HG02885 (cell line): ENCODE results near the gene CAB39L.
"Not testable (repeated sequence)": the region's sequence is repeated elsewhere in the genome, so short reads cannot be mapped to it uniquely, and the experiment has no call there.

ENCODE experiments used
- ATAC-seq: cut with Tn5 transposase; IDR thresholded peaks from one replicate; pipeline ENCODE4 v1.9.1; 2021; ENCODE audit warnings: mild to moderate bottlenecking; ENCODE audit not compliant: unreplicated experiment, poor library complexity

CAB39L gene

DNA sequence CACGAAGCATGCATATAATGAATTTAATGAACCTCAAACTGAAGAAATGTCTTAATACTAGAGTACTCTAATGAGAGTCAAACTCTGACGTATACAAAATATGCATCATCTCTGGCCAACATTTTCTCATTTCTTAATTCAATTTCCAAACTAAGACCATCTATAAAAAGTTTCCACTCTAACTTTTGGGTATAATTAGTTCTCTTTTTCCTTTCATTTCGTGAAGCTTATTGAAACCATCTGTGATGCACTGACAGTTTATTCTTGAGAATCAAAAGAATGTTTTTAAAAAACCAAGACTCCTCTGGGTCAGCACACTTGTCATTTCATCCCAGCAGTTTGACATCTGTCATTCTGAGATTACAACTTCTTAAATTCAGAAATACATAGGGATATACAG, 90.0 kb downstream of the CAB39L start:
- no peak for ATAC-seq

DNA sequence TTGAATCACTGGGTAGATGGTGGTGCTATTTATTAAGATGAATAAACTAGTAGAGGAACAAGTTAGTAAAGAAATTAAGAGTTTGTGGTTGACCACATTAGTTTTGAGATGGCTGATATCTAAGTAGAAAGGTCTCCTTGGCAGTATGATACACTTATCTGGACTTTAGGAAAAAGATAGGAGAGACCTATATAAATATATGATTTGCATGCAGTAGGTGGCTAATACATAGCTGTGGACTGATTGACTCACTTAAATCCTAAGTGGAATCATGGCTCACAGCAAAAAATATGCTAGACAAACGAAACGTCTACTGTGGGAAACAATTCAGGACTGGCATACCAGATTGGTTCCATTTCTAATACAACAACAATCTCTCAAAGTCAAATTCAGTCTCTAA, 92.0 kb downstream of the CAB39L start:
- no peak for ATAC-seq

DNA sequence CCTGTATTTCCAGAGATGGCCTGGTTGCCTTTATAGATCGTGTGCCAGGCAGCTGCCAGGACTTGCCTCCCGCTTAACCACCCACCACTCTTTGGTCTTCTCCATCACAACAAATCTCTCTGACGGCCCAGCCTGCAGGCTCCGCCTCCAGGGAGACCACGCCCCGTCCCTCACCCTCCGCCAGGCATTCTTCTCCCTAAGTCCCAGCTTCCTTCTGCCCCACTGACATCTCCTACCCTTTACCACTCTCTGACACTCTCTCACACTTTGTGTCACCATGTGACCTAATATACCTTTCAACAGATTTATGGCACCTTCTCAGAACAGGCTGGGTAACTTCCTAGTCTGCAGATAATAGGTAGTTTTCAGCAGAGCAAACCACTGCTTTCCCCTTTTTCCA, 95.1 kb downstream of the CAB39L start:
- ATAC-seq, result no peak

DNA sequence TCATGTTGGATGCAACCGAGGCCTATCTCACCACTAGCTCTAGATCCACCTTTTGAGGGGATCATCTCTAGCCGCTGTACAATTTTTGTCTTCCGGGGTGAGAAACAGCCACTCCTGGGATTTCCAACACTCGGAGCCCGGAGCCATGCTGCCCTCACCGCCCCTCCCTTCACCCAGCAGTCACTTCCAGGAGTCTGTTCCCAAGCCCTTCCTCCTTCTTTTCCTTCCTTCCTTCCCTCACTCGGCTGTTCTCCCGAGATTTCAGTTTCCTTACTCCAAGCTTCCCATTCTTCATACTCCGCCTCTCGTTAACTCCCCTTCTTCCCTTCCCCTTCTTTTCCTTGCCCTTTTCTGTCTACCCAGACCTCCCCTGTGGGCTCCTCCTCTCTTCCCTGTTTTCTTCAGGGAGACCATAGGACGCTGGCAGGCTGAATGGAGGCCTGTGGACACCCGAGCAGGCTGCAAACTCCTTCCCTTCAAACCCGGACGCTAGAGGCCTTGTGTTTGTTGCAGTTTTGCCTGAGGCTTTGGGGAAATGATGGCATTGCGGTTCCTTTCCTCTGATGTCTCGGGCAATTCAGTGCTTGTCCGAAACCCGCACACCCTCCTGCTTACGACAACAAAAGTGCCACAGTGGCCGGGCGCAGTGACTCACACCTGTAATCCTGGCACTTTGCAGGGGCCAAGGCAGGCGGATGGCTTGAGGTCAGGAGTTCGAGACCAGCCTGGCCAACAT, 96.0 kb downstream of the CAB39L start:
- ATAC-seq, result no peak

DNA sequence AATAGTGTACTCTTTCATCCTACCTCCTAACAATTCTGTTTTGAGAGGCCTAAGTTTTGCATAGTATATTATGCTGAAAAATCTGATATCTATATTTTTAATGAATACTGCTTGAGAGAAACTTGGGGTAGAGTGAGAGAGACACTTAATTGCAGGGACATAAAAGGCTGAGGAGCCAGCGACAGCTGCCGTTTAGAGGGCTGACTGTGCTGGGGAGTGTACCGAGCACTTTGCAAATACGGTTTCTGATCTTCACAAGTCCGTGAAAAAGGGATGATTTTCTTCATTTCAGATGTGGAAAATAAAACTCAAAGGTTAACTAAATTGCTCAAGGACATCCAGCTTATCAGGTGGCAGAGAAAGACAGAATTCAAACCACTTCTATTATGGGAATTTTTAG, 97.4 kb downstream of the CAB39L start:
- no peak for ATAC-seq

DNA sequence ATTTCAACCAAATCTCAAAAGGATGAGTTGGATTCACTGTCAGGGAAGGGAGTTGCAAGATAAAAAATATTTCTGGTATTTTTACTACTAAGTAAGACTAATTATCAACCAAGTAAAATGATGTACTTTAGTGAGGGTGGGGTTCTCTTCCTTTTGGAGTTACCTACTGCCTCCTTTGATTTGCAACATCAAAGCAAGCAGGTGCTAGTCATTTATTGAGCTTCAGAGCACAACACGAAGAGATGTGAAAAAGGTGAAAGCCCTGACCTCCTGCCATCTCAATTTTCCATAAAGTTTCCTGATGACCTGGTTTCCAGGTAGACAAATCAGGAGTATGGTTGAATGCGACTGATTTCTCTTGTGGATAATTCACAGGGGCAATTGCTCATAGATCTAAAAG, 100.1 kb downstream of the CAB39L start:
- ATAC-seq, result no peak

DNA sequence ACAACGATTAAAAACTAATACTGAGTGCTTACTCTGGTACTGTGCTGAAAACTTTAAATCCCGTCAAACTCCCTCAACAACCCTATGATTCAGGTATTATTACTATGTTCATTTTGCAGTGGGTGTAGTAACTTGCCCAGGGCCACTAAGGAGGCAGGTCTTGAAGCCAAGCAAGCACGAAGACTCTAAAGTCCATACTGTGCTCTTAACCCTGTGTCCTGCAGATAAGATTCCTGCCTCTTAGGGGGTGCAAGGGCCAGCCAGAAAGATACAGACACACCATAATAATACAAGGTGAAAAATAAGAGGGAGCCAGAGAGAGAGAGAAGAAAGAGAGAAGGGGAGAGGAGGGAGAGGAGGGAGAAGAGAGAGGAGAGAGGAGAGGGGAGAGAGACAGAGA, 100.6 kb downstream of the CAB39L start:
- no peak for ATAC-seq

DNA sequence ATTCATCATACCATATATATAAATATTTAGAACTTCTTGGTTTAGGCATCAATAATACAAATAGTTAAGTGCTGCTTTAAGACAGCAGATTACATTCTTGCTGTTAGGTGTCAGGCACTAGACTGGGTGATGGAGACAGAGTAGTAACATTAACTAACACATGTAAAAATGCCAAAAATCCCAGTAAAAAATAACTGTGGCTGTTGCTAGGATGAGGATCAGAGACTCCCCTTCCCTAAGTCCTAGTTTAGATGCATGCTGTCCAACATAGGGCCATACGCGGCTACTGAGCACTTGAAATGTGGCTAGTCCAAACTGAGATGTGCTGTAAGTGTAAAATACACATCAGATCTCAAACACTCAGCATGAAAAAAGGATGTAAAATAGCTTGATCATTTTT, 101.4 kb downstream of the CAB39L start:
- no peak for ATAC-seq

DNA sequence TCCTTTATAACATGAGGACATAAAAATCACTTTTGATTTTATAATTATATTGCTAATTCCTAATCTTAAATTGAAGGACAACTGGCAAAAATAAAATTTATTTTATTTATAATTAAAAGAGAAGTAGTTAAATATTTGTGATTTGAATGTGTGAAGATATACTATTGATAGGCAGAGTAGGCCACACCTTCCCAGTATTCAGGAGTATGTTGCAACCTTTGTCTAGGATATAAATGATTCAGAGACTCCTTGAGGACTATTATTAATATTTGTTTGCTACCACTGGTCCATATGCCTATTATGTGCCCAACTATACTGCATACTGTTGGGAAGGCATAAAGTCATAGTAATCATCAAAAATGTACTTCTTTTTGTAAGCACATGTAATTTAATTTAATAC, 101.9 kb downstream of the CAB39L start:
- ATAC-seq, result no peak

DNA sequence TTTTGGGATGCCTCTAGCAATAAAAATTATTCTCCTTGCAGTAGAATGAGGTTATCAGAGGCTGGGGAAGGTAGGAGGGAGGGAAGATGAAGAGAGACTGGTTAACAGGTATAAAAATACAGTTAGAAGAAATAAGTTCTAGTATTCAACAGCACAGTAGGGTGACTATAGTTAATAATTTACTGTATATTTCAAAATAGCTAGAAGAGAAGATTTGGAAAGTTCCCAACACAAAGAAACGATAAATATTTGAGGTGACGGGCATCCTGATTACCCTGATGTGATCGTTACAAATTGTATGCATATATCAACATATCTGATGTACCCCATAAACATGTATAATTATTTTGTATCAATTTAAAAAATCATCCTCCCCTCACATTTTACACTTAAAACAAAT, 102.3 kb downstream of the CAB39L start:
- no peak for ATAC-seq

DNA sequence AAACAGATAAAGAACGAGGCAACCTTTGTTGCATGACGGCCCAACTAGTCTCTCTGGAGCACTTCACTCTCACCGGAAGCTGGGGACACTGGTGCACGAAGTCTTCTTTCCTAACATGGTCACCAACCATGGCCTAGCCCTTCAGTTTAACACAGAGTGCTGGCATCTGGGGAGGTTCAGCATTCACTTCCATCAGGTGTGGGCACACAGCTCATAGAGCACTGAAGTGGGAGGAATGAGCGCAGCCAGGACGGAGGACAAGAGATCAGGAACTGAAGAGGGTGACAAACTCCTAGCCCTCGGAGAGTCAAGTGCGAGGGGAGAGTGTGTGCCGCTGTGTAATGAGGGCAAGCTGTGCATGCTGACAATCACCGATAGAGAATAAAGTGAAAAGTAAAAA, 103.7 kb downstream of the CAB39L start:
- ATAC-seq, result no peak

DNA sequence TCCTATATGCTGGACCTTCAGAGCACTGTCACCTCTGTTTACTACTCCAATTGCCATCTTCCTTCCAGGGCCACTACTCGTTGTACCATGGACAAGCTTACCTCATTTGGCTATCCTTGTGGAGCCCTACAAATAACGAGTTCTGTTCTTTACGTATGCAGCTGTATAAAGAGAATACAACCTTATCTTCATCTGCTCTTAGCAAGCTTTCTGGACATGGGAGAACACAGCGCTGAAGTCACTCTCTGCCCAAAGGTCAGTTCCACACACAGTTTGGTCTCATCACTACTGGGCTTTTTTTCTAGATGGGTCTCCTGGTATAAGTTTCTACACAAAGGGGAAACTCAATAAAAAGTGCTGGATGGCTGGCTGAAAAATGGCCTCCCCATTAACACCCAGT, 107.2 kb downstream of the CAB39L start:
- ATAC-seq, result no peak

DNA sequence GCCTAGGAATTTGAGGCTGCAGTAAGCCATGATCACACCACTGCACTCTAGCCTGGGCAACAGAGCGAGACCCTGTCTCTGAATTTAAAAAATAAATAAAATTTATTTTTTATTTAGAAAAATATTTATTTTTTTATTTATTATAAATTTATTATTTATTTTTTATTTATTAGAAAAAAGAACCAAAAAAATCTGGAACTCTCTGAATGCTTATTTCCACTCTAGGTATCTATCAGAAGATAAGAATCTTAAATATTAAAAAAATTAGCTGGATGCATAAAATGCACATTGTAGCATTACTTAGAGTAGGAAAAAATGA, 113.4 kb downstream of the CAB39L start:
- ATAC-seq, result no peak

DNA sequence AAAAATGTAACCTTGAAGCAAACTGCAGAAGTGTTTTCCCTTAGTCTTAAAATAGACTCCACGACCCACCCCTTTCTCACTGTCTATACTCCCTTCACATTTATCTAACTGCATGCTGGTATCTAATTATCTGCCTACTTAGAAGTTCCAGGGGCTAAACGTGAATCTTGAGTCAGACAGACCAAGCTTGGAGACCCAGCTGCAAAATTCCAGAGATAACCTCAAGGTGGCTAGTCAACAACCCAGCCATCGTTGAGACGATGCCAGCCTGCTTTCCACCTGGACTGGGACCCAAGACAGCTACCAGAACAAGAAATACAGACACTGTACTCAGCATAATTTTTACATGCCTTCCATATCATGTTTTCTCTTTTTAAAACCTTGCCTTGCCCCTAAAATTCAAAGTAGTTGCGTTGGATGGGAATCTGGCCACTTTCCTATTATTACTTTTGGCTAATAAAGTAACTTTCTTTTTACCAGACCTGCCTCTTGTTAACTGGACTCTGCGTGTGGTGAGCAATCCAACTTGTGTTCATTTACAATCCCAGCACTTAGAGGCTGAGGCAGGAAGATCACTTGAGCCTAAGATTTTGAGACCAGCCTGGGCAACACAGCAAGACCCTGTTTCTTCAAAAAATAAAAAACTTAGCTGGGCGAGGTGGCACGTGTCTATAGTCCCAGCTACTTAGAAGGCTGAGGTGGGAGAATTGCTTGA, 113.9 kb downstream of the CAB39L start:
- no peak for ATAC-seq

DNA sequence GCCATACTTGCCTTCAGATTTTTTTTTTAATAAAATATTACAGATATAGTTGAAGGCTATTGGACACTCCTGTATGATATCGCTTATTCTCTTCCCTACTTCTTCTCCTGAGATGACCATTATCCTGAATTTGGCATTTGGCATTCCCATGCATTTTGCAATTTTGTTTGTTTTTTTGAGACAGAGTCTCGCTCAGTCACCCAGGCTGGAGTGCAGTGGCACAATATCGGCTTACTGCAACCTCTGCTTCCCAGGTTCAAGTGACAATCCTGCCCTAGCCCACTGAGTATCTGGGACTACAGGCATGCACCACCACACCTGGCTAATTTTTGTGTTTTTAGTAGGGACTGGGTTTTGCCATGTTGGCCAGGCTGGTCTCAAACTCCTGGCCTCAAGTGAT, 116.7 kb downstream of the CAB39L start:
- ATAC-seq, result not testable (repeated sequence)

DNA sequence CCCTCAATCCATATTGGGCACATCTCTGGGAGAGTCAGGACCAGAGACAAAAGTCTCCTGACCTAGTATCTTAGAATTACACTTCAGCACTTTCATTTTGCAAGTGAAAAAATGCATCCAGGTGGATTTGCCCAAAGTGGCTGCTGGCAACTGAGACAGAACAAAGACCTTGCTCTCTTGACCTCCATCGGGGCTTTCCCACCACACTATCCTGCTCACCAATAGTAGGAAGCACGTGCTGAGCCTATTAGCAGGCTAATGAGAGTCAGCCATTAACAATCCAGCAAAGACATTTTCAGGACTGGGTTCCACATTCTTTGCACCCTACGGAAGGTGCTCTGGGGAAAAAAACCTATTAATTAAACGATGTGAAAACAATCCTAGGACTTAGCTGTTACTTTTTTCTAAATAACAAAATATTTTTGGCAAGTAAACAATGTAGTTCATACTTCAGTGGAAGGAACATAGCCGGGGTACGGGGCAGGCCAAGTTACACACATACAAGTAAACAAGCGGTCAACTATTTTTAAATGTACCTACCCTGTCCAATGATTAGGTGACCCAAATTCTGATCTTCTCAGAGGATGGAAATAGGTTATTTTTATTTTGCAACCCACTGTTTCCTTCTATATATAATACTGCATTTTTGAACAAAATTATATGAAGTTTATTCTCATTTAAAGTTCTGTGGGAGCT, 117.5 kb downstream of the CAB39L start:
- ATAC-seq, result no peak

DNA sequence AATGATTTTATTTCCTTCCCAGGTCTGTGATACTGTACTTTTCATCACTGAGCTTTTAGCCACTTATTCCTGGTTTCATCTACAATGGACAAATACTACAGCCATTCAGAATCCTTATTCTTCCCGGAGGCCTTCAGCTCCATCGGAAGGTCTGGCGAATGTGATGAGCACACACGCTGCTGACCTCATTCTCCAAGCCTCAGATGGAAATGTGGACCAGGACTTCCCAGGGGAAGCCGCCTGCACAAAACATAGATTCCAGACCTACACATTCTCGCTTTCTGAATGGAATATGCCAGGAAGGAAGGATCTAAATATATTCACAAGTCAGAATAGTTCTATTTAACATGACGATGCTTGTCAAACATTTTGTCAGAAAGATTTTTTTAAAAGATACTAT, 120.5 kb downstream of the CAB39L start:
- no peak for ATAC-seq

DNA sequence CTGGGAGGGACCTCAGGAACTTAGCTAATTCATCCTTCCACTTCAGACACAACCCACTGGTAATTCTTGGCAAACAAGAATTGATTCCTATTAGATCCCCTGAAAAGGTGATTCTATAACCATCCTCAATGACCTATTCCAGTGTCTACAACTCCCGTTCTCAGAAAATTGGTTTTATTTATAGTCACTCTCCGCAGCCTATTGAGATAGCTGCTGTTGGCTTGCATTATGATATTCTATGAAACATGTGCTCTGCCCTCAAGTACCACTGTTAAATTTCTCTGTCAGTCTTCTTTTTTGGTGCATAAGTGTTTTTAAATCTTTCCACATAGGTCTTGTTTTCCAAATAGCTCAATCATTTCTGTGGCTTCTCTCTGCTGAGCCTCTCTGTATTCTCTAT, 121.2 kb downstream of the CAB39L start:
- ATAC-seq, result no peak

DNA sequence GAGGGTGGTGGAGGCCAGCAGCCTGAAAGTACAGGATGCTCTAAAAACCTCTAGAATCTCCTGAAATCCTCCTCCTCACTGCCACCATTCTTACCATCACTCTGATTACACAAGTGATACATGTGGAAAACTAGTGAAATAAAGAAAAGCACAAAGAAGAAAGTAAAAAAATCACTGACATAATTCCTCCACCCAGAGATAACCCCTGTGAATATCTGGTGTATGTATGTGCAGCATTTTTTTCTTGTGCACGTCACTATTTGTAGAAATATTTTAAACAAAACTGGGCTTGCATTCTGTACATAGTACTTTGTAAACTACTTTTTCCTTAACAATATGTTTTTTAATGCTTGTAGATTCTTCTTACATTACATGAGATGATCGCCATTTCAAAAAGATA, 122.9 kb downstream of the CAB39L start:
- ATAC-seq, result no peak

DNA sequence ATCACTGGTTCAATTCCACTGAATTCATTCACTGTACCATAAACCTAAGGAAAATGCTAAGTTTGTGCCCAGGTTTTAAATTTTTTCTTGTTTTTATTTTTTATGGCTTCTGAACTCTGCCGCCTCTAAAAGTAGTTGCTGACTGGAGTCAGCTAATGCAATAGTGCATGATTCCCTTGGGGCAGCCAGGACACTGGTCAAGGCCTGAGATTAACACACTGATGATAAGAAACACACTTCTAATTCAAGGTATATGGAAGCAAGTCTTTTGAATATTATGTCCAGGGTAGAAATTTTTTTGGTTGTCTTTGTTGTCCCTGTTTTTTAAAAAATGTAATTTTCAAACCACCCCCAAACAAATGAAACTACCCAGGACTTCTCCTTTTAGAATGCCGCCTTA, 123.9 kb downstream of the CAB39L start:
- ATAC-seq, result no peak

DNA sequence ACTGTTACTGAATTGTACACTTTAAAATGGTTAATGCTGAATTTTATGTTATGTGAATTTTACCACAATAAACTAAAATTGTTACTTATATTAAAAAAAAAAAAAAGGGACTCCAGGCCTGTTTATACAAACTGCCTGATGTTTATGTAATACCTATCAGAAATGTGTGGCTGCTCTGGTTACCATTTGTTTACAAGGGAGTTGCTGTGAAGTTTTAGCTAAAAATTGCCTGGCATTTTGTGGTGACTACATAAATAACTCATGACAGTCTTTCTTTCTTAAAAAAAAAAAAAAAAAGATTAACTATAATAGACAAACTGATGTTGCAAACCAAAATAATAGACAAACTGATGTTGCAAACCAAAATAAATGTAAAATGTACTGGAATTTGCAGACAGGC, 124.3 kb downstream of the CAB39L start:
- no peak for ATAC-seq
